Astrocyte of the cerebellum (primary cell): ENCODE results near the gene SASH3.

Source experiments
- DNase-seq: peaks from one replicate; pipeline ENCODE4 v3.0.0-alpha.2; 2011; ENCODE audit warnings: low read depth
- H3K4me3 ChIP-seq: 2 replicates; pipeline ENCODE4 v1.5.1; 2011; ENCODE audit warnings: mild to moderate bottlenecking, low read depth, low read length, moderate library complexity
- CTCF ChIP-seq: IDR thresholded peaks from 2 replicates; pipeline ENCODE4 v1.5.1; 2012; ENCODE audit warnings: low read length, low read depth, moderate library complexity, mild to moderate bottlenecking; ENCODE audit errors: missing control alignments
- in situ Hi-C: cut with HindIII; loops from 2 replicates; pipeline ENCODE4 v1.10.0; 2017; ENCODE audit warnings: low sequenced_read_pairs

SASH3 gene

GRCh38 chrX:129763666-129764065, 16.1 kb upstream of the SASH3 start:
- no peak for DNase-seq
- no peak overlapping the region for H3K4me3 ChIP-seq
- in situ Hi-C loops: no loop called here
- TF ChIP-seq CTCF: no peak

GRCh38 chrX:129768186-129768585, 11.6 kb upstream of the SASH3 start:
- in situ Hi-C loops: no loop called here
- no peak for DNase-seq
- TF ChIP-seq CTCF: no peak
- no peak overlapping the region for H3K4me3 ChIP-seq

GRCh38 chrX:129768586-129769466, 10.9 kb upstream of the SASH3 start:
- DNase-seq: peak; percentile 22
- in situ Hi-C loops: no loop called here
- H3K4me3 ChIP-seq: no peak overlapping the region
- TF ChIP-seq CTCF: no peak

GRCh38 chrX:129769467-129770154, 10.1 kb upstream of the SASH3 start:
- H3K4me3 ChIP-seq: no peak overlapping the region
- no peak for TF ChIP-seq CTCF
- in situ Hi-C loops: no loop called here
- DNase-seq: peak; percentile 20

- DNase-seq: no peak
- in situ Hi-C loops: no loop called here
- TF ChIP-seq CTCF: no peak
- no peak overlapping the region for H3K4me3 ChIP-seq
Observed at GRCh38 chrX:129771266-129771995, 8.3 kb upstream of the SASH3 start.

GRCh38 chrX:129772796-129773431, 6.8 kb upstream of the SASH3 start:
- no peak overlapping the region for H3K4me3 ChIP-seq
- no peak for DNase-seq
- in situ Hi-C loops: no loop called here
- no peak for TF ChIP-seq CTCF
